AG10803 (cell line): Measurements from ENCODE around the gene KCNQ1.

Experiments used
- DNase-seq: peaks from one replicate; pipeline ENCODE4 v3.0.0; 2010; ENCODE audit warnings: low read depth
- H3K4me3 ChIP-seq: 2 replicates; pipeline ENCODE4 v1.5.1; 2011; ENCODE audit warnings: mild to moderate bottlenecking, low read length, control low read depth
- TF ChIP-seq, protein P1 (sequence below): conservative IDR thresholded peaks from 2 replicates; pipeline ENCODE4 v1.5.1; 2011; ENCODE audit warnings: mild to moderate bottlenecking, low read length, control low read depth, inconsistent platforms

KCNQ1 gene

DNA sequence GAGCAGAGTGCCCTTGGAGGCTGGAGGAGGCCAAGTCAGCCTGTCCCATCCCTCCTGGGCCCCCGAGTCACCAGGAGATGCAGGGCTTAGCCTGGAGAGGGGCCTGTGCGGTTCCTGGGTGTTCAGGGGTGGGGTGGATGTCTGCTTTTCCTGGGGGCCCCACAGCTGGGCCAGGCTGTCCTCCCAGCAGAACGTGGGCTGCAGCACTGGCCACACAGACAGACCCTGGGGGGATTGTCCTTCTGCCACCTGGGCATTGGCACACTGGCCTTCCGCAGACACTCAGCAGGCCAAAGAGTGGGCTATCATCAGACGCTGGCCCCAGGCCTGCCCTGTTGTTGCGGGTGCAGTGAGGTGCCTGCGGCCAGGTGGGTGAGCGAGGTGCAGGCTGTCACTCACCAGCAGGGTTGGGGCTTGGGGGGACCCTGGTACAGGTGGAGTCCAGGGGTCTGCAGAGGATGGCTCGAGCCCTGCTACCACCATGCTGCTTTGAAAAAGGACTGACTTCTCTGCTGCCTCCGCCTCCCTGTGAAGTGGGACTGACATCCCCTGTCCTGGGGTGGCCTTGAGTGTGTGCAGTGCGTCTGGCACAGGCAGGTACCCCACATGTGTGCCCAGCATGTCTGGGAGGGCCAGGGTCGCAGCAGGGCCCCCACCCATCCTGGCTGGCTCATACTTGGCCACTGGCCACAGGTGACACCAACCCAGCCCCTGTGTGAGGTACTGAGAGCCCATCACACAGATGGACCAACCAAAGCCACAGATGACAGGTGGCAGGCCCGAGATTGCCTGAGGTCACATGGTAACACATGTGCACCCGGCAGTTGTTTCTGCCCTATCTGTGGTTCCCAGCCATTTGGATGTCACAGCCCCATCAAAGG is 294.0 kb downstream of the KCNQ1 start:
- no peak for DNase-seq
- no peak overlapping the region for H3K4me3 ChIP-seq
- TF ChIP-seq, protein P1, sequence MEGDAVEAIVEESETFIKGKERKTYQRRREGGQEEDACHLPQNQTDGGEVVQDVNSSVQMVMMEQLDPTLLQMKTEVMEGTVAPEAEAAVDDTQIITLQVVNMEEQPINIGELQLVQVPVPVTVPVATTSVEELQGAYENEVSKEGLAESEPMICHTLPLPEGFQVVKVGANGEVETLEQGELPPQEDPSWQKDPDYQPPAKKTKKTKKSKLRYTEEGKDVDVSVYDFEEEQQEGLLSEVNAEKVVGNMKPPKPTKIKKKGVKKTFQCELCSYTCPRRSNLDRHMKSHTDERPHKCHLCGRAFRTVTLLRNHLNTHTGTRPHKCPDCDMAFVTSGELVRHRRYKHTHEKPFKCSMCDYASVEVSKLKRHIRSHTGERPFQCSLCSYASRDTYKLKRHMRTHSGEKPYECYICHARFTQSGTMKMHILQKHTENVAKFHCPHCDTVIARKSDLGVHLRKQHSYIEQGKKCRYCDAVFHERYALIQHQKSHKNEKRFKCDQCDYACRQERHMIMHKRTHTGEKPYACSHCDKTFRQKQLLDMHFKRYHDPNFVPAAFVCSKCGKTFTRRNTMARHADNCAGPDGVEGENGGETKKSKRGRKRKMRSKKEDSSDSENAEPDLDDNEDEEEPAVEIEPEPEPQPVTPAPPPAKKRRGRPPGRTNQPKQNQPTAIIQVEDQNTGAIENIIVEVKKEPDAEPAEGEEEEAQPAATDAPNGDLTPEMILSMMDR = no peak

DNA sequence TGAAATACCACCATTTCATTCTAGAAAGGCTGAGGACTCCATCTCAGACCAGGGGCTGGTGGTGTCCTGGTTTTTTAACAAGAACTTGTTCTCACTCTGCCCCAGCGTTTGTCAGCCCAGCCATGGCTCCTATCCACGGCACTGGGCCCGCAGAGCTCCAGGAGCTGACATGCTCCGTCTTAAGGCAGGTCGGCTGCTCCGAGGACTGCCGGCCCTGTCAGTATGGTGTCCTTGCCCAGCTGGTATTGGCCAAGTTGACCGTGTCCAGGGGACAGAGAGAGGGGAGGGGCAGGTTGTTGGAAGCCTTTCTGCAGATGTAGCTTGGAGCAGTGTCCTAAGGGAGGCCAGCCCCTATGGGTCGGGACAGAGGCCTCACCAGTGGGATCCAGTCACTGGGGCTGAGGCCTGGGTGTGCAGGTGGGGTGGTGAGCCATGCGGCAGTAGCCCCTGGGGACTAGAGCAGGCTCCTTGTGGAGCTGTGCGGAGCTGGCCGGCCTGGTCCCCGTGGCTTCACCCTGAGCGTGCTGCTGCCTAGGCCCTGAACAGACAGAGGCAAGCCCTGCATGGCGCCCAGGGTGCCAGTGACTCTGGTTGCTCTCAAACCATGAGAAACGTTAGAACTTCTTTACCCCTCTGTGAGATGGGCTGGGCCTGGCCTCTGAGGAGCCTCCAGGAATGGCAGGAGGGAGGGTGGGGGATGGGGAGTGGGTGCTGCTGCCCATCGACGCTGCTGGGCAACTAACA is 294.9 kb downstream of the KCNQ1 start:
- H3K4me3 ChIP-seq = no peak overlapping the region
- TF ChIP-seq, protein P1 = no peak
- DNase-seq = no peak

DNA sequence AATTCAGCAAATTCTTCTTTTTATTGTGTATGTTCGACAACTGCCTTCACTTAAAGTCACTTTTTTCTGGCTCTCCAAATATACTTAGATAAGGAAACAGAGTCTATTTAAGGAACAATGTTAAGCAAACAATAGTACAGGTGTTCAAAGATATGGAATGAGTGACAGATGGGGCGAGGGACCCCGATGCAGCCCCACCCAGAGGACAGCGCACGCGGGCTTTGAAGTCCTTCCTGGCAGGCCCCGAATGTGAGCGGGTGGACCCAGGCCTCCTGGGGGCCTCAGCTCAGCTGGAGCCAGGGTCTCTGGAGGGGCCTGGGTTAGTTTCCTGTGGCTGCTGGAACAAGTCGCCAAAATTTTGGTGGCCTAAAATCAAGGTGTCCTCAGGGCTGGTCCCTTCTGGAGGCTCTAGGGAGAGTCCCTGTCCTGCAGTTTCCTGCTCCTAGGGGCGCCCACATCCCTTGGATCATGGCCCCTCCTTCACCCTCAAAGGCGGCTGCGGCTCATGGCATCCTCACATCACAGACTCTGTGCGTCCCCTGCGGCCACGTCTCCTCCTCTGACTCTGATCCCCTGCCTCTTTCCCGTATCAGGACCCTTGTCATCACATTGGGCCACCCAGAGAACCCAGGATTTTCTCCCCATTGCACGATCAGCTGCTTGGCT is 295.6 kb downstream of the KCNQ1 start:
- no peak for DNase-seq
- TF ChIP-seq, protein P1 = no peak
- H3K4me3 ChIP-seq = no peak overlapping the region

DNA sequence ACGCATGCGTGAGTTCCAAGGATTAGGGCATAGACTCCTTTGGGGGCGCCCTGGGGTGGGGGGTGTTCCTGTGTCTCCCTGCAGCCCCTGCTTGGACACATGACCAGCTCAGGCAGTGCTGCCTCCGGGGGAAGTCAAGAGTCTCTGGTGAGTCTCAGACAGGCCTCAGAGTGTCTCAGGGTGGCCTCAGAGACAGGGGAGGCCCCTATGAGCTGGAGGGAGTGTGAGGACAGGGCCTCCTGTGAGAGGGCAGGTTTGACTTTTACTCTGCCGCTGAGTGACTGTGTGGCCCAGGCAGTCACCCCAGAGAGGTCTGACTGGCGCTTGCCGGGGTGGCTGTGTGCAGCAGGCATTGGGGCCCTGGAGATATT is 296.2 kb downstream of the KCNQ1 start:
- no peak for DNase-seq
- TF ChIP-seq, protein P1 = no peak
- no peak overlapping the region for H3K4me3 ChIP-seq

DNA sequence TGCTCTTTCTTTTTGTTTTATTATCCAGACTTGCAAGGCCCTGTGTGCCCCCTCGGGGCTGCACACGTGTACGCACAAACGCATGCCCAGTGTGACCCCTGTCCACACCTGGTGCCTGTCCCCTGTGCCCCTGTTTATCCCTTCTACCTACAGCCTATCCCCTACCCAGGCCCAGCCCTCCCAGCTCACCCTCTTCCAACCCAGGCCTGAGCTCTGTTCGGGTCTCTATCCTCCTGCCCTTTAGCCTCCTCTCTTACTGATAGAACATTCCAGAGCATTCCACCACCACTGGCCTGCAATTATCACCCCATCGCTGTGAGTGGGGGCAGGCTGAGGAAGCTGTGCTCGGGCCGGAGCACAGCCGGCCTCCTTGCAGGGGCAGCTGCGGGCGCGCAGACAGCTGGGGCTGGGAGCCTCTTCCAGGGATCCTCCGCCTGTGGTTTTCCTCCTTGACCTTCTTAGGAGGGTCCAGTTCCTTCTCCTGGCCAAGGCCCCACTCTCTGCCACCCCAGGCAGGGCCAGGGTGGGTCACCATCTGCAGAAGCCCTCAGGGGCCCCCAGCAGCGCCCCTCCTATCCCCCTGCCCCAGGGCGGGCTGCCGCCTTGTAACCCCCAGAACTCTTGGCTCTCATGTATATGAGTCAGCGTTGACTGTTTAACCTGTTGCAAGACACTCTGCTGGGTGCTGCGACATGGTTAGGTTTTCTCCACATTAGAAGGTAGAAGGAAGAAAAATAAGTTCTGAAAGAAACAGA is 296.7 kb downstream of the KCNQ1 start:
- TF ChIP-seq, protein P1 = no peak
- DNase-seq = peak; percentile 61

DNA sequence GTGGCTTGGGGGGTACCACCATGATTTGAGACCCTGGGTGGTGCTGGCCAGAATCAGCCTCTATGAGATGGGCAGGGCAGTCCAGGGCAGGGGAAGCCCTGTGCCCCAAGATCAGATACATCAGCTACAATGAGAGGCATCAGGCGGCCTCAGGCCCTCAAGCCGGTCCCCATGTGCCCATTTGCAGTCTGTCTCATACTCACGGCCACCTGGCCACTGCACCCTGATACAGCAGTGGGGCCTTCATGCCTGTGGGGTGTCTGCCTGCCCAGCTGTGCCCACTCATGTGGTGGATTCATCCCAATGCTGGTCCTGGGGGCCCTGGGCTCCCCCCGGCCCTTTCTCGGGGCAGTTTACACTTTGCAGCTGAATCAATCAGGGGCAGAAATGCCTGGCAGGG is 297.4 kb downstream of the KCNQ1 start:
- H3K4me3 ChIP-seq = no peak overlapping the region
- TF ChIP-seq, protein P1 = no peak
- DNase-seq = no peak

More for the DNA sequence above, 296.7 kb downstream of the KCNQ1 start:
- H3K4me3 ChIP-seq = no peak overlapping the region
